Fibroblast of villous mesenchyme (primary cell): ENCODE data around the gene SYTL3. TPM values are rescaled to one million over a fixed set of nuclear protein-coding genes. Genes with fewer than 3 reads are reported as not detected.
"Not testable (repeated sequence)": the region's sequence is repeated elsewhere in the genome, so short reads cannot be mapped to it uniquely, and the experiment has no call there.

Source experiments
- DNase-seq: peaks from one replicate; pipeline ENCODE4 v3.0.0-alpha.2; 2010; ENCODE audit warnings: low read depth
- H3K4me3 ChIP-seq: 2 replicates; pipeline ENCODE4 v1.5.1; 2011; ENCODE audit warnings: low read depth, mild to moderate bottlenecking, low read length
- total RNA-seq: library from RNA; depleted of rRNA; stranded (reverse); fragments of >200 nt; gene quantifications from 2 replicates; pipeline ENCODE4 v1.2.3, GENCODE V29; 2012
- TF ChIP-seq, protein P1 (sequence below): IDR thresholded peaks from 2 replicates; pipeline ENCODE4 v1.5.1; 2012; ENCODE audit warnings: low read depth, mild to moderate bottlenecking, low read length; ENCODE audit not compliant: insufficient read depth

Gene SYTL3
- total RNA-seq, 1 donor = 1.7 TPM

- TF ChIP-seq, protein P1, sequence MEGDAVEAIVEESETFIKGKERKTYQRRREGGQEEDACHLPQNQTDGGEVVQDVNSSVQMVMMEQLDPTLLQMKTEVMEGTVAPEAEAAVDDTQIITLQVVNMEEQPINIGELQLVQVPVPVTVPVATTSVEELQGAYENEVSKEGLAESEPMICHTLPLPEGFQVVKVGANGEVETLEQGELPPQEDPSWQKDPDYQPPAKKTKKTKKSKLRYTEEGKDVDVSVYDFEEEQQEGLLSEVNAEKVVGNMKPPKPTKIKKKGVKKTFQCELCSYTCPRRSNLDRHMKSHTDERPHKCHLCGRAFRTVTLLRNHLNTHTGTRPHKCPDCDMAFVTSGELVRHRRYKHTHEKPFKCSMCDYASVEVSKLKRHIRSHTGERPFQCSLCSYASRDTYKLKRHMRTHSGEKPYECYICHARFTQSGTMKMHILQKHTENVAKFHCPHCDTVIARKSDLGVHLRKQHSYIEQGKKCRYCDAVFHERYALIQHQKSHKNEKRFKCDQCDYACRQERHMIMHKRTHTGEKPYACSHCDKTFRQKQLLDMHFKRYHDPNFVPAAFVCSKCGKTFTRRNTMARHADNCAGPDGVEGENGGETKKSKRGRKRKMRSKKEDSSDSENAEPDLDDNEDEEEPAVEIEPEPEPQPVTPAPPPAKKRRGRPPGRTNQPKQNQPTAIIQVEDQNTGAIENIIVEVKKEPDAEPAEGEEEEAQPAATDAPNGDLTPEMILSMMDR = no peak
- DNase-seq = no peak
- no peak overlapping the region for H3K4me3 ChIP-seq
These were observed 19.5 kb downstream of the SYTL3 start for GRCh38 chr6:158669145-158670035.

DNA sequence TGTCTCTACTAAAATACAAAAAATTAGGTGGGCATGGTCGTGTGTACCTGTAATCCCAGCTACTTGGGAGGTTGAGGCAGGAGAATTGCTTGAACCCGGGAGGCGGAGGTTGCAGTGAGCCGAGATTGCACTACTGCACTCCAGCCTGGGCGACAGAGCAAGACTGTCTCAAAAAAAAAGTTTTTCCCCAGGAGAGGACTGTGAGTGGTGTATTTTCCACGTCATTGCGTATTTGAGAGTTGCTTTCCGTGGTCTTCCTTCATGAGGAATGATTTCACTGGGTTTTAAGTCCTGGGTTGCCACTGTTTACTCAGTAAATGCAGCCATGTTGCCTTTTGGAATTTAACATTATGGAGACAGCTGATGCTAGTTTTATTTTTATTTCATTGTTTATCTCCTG is 22.3 kb downstream of the SYTL3 start:
- not testable (repeated sequence) for H3K4me3 ChIP-seq, DNase-seq

DNA sequence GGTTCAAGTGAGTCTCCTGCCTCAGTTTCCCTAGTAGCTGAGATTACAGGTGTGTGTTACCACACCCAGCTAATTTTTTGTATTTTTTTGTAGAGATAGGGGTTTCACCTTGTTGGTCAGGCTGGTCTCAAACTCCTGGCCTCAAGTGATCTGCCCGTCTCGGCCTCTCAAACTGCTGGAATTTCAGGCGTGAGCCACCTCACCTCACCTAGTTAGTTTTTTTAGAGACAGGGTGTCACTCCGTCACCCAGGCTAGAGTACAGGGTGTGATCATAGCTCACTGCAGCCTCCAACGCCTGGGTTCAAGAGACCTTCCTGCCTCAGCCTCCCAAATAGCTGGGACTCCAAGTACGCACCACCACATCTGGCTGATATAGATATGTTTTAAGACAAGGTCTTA is 22.9 kb downstream of the SYTL3 start:
- no peak overlapping the region for H3K4me3 ChIP-seq
- no peak for DNase-seq
- TF ChIP-seq, protein P1 = no peak

- H3K4me3 ChIP-seq = no peak overlapping the region
- no peak for DNase-seq
- TF ChIP-seq, protein P1 = no peak
These were observed 24.7 kb downstream of the SYTL3 start for GRCh38 chr6:158674342-158675131.

DNA sequence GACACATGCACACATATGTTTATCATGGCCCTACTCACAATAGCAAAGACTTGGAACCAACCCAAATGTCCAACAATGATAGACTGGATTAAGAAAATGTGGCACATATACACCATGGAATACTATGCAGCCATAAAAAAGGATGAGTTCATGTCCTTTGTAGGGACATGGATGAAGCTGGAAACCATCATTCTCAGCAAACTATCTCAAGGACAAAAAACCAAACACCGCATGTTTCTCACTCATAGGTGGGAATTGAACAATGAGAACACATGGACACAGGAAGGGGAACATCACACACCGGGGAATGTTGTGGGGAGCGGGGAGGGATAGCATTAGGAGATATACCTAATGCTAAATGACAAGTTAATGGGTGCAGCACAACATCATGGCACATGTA is 27.2 kb downstream of the SYTL3 start:
- H3K4me3 ChIP-seq, DNase-seq: not testable (repeated sequence)

GRCh38 chr6:158677906-158678578 is 28.2 kb downstream of the SYTL3 start:
- H3K4me3 ChIP-seq = no peak overlapping the region
- TF ChIP-seq, protein P1 = no peak
- no peak for DNase-seq

DNA sequence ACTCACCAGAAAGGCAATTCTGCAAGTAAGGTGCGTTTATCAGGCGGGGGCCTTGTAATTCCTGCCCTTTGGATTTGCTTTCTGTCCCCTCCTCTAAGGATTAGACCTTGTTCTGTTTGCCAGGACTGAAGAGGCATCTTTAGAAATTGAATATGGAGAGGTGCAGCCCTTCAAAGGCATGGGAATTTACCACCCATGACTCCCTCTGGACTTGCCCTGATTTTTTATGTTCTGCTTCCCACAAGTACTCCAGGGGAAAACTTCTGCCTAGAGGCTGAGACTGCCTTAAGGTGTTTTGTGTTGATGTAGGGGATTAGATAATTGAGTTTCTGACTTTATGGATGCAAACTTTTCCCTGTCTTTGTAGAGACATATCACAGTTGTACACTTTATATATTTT is 30.2 kb downstream of the SYTL3 start:
- H3K4me3 ChIP-seq = no peak overlapping the region
- no peak for DNase-seq
- TF ChIP-seq, protein P1 = no peak
